MM.1S (cell line): ENCODE measurements around the gene FAM83F.

Experiments used
- EZH2phosphoT487 ChIP-seq: fragments of 300-600 bp; sonication (generic); IDR thresholded peaks from 2 replicates; pipeline ENCODE4 v1.6.1; 2018; ENCODE audit warnings: antibody characterized with exemption, low read length
- TF ChIP-seq, protein P1 (sequence below): fragments of 300-600 bp; sonication (generic); IDR thresholded peaks from 2 replicates; pipeline ENCODE4 v1.5.1; 2016; ENCODE audit warnings: antibody characterized with exemption, low read length, mixed read lengths

- TF ChIP-seq, protein P1, sequence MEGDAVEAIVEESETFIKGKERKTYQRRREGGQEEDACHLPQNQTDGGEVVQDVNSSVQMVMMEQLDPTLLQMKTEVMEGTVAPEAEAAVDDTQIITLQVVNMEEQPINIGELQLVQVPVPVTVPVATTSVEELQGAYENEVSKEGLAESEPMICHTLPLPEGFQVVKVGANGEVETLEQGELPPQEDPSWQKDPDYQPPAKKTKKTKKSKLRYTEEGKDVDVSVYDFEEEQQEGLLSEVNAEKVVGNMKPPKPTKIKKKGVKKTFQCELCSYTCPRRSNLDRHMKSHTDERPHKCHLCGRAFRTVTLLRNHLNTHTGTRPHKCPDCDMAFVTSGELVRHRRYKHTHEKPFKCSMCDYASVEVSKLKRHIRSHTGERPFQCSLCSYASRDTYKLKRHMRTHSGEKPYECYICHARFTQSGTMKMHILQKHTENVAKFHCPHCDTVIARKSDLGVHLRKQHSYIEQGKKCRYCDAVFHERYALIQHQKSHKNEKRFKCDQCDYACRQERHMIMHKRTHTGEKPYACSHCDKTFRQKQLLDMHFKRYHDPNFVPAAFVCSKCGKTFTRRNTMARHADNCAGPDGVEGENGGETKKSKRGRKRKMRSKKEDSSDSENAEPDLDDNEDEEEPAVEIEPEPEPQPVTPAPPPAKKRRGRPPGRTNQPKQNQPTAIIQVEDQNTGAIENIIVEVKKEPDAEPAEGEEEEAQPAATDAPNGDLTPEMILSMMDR: no peak
- TF ChIP-seq EZH2phosphoT487: no peak
Measured at GRCh38 chr22:40028098-40028425, 33.3 kb downstream of the FAM83F start.
